HuH-7 (cell line): ENCODE results near the gene ABCB1.

Experiments
- DNase-seq: peaks from one replicate; pipeline ENCODE4 v3.0.0; 2011; ENCODE audit warnings: low spot score

ABCB1 gene

DNA sequence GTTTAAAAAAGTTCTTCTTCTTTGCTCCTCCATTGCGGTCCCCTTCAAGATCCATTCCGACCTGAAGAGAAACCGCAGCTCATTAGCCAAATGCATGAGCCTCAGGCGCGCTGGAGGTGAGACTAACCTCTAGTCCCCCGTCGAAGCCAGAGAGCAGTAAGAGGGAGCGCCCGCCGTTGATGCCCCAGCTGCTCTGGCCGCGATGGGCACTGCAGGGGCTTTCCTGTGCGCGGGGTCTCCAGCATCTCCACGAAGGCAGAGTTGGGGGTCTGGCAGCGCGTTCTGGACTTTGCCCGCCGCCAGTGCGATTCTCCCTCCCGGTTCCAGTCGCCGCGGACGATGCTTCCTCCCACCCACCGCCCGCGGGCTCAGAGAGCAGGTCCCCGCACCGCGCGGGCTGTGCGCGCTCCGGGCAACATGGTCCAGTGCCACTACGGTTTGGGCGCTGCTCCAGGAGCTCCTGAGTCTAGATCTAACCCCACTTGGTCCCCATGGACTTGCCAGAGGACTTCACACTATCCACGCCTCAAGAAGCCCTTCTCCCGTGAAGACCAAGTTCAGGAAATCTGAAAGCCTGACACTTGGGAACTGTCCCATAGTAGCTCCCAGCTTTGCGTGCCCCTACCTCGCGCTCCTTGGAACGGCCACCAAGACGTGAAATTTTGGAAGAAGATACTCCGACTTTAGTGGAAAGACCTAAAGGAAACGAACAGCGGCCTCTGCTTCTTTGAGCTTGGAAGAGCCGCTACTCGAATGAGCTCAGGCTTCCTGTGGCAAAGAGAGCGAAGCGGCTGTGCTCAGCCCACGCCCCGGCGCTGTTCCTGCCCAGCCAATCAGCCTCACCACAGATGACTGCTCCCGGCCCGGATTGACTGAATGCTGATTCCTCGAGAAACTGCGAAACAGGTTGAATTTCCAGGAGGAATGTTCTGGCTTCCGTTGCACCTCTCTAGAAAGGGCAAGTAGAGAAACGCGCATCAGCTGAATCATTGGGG lies at the start of gene ABCB1:
TSS of gene ABCB1 (minus strand) at position 755 of the 995 bp plus-strand sequence. CDS start at position 55, 700 bp downstream.
- peak; percentile 84 for DNase-seq

DNA sequence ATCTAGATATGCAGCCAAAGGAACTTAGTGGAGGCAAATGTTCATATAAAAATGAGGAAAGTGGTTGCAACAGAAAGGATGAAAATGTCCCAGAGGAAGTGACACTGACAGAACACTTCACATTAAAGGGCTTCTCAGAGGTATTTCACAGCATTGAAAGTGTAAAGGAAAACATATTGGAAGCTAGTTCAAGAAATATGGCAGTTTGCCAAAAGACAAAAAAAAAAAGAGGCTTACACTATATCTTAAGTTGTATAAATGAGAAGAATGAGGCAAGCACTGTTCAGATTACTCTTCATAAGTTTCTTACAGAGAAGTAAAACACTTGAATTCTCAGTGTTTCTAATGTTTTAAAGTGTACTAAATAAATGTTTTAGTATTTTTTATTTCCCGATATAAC lies 47.6 kb upstream of the ABCB1 start:
- no peak for DNase-seq

DNA sequence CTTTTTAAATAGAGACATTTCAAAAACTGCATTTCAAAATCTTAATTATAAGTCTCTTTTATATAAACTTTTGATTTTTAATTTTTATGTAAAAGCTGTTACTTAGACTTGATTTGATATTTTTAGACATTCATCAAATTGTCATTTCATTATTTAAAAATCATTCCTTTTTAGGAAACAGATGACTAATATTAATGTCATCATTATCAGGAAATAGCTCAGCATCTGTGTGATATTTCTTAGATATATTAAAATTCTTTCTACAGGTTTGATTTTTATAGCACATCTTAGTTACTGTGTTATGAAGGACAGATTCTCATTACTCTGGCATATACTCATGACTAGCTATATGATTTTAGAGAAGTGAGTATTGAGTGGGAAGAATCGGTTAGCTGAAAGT lies 44.8 kb upstream of the ABCB1 start:
- DNase-seq, result no peak

DNA sequence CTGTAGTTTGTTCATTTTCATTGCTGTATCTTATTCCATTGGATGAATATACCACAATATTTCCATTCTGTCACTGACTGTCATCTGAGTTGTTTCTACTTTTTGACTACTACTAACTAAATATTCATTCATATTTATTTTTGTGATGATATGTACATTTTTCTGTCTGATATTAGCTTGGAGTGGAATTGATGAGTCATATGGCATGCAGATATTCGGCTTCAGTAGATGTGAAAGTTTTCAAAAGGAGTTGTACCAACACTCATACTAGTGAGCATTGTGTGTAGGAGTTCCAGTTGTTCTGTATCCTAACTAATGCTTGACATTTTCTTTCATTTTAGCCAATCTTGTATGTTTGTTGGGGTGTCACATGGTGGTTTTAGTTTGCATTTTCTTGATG lies 35.2 kb upstream of the ABCB1 start:
- no peak for DNase-seq

DNA sequence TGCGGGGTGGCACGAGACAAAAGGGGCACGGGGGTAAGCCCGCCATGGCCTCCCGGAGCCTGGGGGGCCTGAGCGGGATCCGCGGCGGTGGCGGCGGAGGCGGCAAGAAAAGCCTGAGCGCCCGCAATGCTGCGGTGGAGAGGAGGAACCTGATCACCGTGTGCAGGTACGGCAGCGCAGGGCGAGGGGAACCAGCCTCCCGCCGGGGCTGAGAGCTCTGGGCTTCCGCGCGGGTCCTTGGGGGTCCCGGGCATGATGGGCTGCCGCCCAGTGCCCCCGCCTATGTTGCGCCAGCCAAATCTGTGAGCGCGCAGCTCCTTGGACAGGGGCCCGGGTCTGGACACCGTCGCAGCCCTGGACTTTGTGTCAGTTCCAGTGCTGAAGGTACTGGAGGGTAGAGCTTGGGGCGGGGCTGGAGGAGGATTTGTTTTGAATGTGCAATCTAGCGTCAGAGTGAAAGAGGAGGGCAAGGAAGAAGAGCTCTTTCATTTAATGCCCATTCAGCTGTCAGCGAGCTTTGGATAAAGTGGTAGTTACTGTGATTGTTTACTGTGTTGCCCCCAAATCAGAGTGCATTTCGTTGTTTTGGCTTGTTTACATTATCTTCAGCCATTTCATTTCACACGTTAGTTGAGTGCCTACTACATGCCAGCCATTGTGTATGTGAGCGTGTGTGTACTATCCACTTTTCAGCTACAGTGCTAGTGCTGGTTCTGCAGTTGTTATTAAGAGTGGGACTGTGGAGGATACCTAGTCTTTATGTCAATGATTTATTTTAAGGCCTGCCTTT lies 28.3 kb upstream of the ABCB1 start:
- DNase-seq, result peak; percentile 53

DNA sequence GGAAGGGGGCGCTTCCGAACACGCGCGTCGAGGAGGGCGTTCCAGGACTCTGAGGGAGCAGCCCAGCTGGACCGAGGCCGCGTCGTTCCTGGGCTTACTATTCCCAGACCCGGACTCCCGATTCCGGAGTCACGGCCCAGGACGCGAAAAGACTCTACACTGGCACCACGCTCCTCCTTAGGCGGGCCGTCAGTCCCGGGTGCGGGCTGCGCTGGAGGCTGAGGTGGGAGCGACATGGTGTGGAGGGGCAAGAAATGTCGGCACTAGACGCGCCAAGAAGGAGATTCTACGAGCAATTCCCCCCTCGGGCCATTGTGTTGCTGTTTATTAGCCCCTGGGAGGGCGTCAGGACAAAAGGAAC lies 26.9 kb upstream of the ABCB1 start:
- DNase-seq, result peak; percentile 14

DNA sequence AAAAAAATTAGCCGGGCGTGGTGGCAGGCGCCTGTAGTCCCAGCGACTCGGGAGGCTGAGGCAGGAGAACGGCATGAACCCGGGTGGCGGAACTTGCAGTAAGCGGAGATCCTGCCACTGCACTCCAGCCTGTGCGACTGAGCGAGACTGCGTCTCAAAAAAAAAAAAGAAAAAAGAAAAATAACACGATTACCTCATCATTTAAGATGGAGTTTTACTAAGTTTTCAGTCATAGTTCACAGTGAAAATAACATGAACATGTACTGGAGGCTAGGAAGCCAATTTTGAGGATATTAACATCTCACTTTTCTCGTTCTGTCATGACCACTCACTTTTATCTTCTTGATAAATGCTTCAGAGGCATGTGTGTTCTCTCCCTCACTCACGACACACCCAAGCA lies 24.4 kb upstream of the ABCB1 start:
- no peak for DNase-seq

DNA sequence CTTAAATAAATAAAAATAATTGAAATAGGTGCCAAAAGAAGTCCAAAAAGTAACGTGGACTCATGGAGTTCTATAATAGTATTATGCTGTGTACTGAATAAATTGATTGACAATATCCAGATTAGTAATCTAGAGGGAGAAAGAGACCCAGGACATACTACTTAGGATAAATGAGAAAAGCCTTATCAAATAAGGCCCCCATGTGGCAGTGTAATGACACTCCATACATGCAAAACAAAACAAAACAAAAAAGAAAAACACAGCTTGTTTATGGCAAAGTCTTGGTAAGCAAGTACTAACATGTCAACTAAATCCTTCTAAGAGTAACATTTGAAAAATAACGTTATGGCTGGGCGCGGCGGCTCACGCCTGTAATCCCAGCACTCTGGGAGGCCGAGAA lies 23.9 kb upstream of the ABCB1 start:
- DNase-seq, result no peak

DNA sequence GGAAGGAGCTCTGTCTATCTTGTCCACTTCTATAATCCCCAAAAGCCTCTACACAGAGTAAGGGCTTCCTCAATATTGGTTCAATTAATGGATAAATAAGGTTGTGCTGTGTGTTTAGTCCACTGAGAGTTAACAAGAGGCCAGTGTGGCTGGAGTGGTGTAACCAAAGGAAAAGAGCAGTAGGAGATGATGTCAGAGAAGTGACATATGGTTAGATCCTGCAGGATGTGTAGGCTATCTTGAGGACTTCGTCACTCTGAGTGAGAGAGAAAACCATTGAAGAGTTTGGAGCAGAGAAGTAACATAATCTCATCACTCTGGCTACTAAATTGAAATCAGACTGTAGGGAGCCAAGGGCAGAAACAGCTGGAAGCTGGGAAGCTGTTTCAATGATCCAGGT lies 14.5 kb upstream of the ABCB1 start:
- no peak for DNase-seq

DNA sequence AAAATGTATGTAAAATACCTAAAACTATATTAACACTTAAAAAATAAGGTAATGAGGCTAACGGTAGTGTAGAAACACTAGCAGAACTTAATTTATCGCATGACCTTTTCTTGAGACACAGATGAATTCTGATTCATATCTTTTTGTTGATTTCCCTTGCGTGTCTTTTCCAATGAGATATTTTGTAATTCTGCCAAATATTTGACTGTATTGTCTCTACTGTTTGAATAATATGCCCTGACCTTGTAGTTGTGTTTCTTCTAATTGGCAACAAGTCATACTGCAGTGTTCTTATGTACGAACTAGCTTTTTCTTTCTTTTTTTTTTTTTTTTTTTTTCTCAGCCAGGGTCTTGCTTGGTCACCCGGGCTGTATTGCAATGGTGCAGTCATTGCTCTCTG lies 9.2 kb upstream of the ABCB1 start:
- no peak for DNase-seq

DNA sequence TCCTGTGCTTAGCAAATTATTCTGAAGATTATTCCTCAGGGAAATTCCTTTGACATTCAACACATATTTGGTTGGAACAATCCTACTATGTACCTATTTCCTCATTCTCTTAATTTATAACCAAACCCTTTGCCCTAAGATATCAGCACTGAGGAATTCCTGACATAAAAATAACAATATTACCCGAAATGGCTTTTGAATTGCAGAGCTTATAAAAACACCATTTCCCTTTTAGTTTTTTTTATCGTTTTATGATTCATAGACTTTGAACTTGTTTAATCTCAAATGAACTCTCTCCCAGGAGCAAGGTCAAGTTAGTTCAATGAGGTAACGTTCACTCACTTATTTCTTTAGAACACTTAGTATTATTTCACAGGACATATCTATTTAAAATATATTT lies 7.7 kb upstream of the ABCB1 start:
- peak; percentile 16 for DNase-seq

DNA sequence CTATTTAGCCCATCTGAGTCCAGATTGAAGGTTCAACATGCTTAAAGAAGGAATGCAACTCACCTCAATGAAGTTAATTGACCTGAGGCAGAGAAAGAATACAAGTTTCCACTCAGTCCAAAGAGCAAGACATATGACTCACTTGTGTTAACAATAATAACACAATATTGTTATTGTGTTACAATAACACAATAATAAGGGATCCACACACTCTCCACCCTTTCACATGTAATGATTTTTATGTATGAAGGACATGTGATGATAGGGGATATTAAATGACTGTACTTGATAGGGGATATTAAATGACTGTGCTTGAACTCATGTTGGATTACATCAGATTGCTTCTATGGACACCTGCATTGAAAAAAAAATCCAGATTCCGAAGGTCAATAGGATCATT lies 3.6 kb upstream of the ABCB1 start:
- DNase-seq, result no peak

DNA sequence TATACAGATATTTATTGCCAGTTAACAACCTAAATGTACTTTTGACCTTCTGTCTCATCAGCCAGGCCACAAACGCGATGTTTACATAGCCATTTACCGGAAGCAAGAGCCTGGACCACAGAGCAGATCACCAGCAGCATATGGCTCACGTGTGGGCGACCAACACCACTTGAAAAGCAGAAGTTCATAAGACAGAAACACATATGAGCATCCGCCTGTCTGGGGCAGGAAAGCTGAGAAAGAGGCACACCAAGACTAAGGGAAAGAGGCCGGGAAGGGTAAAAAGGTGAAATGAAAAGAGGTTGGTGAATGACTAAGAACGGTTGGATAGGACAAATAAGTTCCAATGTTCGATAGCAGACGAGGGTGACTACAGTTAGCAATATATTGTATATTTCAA lies 1.3 kb downstream of the ABCB1 start:
- peak; percentile 55 for DNase-seq

DNA sequence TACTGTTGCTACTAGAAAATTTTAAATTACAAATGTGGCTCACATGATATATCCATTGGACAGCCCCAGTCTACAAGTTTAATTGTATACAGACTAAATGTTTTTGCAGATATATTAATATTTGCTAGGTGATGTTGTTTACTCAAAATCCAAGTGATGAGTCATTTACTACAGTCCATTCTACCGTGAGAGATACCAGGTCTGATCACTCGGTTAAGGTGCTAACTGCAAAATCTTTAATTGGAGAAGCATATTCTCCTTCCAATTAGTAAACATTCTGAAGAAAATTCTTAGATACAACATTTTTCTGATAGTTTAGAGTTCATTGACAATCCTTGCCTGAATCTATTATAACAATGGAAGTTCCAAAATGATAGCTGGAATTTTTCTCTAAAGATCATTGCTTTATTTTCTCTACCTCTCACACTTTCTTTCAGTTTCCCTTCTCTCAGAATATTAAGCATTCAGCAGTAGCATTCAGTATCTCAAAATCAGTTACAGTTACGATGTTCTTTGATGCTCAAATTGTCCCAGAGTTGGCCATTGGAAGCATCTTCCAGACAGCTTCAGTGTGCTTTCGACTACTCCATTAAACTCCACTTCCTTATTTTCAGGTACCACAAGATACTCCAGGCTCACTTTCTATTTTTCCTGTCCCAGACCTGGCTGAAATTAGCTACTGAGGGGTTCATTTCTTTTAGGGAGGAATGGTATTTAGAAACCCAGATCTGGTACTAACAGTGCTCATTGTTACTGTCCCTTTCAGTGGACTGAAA lies 2.3 kb downstream of the ABCB1 start:
- no peak for DNase-seq

DNA sequence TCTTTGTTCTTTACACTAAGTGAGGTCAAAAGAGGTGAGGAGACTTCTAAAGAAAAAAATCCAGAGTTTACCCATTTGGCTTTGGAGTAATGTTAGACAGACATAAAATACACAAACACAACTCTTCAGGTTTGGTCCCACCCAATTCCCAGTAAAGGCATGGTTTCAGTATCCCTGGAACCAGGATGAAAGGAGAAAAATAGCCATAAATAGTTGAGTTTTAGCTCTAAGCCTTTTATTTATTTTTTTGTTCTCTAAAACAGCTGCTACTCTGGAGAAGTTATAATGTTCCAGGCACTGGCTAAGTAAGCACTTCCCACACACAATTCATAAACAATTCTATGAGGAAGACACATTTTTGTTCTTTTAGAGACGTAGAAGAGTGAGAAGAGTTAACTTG lies 4.0 kb downstream of the ABCB1 start:
- DNase-seq, result no peak

DNA sequence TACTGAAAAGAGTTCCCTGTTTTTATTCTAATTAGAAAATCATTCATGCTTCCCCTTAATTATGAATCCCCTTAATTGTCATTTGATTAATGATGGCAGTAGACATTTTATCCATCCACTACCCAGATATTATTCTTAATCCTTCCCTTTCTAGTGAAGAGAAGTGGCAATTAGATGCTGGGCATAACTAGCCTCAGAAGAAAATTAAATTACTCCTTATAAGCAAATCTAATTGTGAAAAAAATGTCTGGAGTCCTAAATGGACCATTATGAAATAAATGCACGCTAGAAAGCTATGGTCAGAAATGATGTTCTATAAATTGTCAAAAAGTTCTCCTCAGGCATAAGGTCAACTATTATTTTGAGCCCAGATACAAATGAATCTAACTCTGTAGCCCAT lies 4.5 kb downstream of the ABCB1 start:
- no peak for DNase-seq

DNA sequence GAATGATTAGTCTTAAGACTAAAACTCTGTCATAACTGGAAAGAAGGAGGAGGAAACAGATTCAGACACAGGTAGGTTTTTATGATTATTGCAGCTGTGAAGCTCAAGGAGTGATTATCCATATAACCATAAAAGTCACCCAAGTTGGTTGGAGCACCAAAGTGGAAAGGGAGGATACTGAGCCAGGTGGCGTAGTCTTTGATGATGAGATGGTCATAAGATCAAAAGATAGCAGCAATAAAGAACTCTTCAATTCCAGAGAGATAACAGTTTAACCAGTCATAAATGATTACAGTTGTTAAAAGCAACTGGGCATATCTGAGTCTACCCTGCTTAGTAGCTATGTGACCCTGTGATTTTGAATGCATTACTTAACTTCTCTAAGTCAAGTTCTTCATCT lies 8.4 kb downstream of the ABCB1 start:
- no peak for DNase-seq

DNA sequence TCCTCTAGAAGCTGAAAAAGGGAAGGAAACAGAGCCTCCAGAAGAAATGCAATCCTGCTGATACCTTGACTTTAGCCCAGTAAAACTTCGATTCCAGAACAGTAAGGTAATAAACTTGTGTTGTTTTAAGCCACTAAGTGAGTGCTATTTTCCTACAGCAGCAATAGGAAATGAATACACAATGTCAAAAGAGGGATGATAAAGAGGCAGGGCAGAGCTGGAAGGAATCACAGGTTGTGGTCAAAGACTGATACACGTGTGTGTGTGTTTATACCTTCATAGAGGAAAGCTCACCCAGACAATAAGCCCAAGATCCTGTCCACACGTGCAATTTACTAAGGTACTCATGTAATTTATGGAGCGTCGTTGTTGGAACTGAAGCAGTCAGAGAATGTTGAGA lies 9.5 kb downstream of the ABCB1 start:
- no peak for DNase-seq

DNA sequence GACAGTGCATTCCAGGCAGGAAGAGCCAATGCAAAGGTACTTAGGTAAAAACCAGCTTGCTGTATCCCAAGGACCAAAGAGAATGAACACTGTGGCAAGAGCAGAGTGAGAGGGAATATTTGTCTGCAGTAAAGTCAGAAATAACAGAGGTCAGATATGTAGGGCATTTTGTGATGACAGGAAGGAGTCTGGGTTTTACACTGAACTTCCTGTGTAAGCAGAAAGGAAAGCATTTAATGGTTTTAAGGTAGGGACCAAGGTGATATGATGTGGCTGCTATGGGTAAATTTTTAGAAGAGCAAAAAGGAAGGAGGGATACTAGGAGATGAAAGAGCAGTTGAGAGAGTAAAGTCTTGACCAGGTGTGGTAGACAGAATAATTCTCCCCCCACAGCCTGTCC lies 10.1 kb downstream of the ABCB1 start:
- no peak for DNase-seq

DNA sequence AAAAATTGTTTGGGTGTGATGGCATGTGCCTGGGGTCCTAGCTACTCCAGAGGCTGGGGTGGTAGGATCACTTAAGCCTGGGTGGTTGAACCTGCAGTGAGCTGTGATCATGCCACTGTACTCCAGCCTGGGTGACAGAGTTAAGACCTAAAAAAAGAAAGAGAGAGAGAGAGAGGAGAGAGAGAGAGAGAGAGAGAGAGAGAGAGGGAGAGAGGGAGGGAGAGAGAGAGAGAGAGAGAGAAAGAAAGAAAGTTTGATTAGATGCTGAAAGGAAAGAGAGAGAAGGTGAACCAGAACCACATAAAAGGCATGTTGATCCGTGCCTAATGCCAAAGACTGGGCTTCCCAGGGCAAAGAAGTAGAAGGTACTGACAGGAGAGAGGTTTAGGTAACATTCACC lies 11.1 kb downstream of the ABCB1 start:
- DNase-seq, result no peak

DNA sequence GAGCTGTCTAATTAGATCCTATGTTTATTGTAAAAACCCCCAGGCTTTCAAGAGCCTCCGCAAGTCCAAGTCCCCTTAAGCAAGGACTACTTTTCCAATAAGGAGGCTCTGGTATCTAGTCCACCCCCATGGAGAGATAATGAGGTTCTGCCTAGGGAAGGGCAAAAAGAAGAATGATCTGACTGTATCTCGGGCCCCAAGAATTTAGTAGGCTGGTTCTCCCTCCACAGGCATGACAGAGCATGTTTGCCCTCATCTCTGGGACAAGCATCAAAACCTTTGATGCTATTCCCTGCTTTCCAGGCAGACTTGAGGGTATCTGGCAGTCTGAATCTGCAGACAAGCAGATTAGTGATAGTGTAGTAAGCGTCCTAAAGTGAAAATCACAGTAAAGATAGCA lies 19.0 kb downstream of the ABCB1 start:
- no peak for DNase-seq

DNA sequence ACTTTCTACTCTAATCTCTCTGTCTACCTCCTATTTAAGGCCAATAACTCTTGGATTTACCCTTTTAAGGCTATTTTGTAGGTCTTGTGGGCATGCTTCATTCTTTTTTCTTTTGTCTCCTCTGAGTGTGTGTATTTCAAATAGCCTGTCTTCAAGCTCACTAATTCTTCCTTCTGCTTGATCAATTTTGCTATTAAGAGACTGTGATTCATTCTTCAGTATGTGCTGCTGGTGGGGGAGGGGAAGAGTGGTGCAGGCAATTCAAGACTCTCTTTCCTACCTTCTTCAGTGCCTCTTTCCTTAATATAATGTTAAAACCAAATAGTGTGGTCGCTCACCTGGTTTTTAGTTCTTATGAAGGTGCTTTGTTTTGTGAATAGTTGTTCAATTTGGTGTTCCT lies 20.0 kb downstream of the ABCB1 start:
- no peak for DNase-seq

DNA sequence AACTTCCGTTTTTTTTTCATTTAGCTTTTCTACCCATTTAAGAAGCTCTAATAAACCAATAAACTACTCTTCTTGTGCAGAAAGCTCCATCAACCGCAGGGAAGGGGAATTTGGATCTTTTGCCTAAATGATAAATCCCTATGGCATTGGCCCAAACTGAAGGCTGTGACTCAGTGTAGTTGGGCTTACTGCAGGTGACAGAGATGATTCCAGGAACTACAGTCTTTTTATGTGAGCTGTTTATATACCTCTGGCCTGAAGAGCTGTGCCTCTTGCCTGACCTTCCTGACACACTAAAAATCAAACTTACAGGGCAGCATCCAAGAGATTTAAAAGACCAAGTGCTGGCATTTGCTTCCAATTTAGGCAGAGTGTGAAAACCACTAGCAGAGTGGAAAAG lies 25.2 kb downstream of the ABCB1 start:
- no peak for DNase-seq
